Panc1 (cell line): ENCODE results near the gene GNPTG. TPM values are rescaled to one million over a fixed set of nuclear protein-coding genes. Genes with fewer than 3 reads are reported as not detected.

Source experiments
- ATAC-seq: fragments of 200-7000 bp; cut with Tn5 transposase; 2 replicates; pipeline ENCODE4 v1.9.1; 2020; ENCODE audit warnings: mild to moderate bottlenecking, moderate library complexity
- BruUV-seq: library from RNA; stranded (reverse); fragments of 400-500 nt; replicated peaks from 2 replicates; lab custom pipeline; 2021; lab: Mats Ljungman, UMichigan
- CTCF ChIA-PET: fragments of 300-600 bp; sonication (Branson Sonifier 250); formaldehyde crosslinking; loops from one replicate; lab custom pipeline; 2022; ENCODE audit warnings: antibody characterized with exemption; lab: Charles Lee
- POLR2A ChIA-PET: fragments of 300-600 bp; sonication (Branson Sonifier 250); formaldehyde crosslinking; loops from one replicate; lab custom pipeline; 2022; ENCODE audit warnings: antibody characterized with exemption; lab: Charles Lee
- DNase-seq: peaks from one replicate; pipeline ENCODE4 v3.0.0-alpha.2; 2010; ENCODE audit warnings: low read depth, low spot score
- H3K27ac ChIP-seq: 2 replicates; pipeline ENCODE4 v1.5.1; 2011; ENCODE audit warnings: mild to moderate bottlenecking, low read length, inconsistent platforms
- H3K27me3 ChIP-seq: fragments of 200-500 bp; sonication (Bioruptor generic); 2 replicates; pipeline ENCODE4 v1.6.0; 2014; ENCODE audit warnings: low read length, inconsistent platforms; ENCODE audit not compliant: control insufficient read depth, insufficient read depth
- H3K36me3 ChIP-seq: fragments of 200-500 bp; sonication (Bioruptor generic); 2 replicates; pipeline ENCODE4 v1.5.1; 2014; ENCODE audit warnings: inconsistent platforms, mild to moderate bottlenecking, low read length, moderate library complexity; ENCODE audit not compliant: control insufficient read depth, insufficient read depth
- H3K4me1 ChIP-seq: 2 replicates; pipeline ENCODE4 v1.5.1; 2011; ENCODE audit warnings: inconsistent platforms, mild to moderate bottlenecking, low read length, moderate library complexity; ENCODE audit not compliant: control insufficient read depth, insufficient read depth
- H3K4me3 ChIP-seq, 2 experiments: 2 replicates each; pipeline ENCODE4 v1.5.1; 2011 to 2012; ENCODE audit warnings: low read depth in 2 of 2, low read length in 2 of 2, mild to moderate bottlenecking in 2 of 2, inconsistent platforms in 1 of 2, moderate library complexity in 1 of 2
- H3K9me3 ChIP-seq: fragments of 200-500 bp; sonication (Bioruptor generic); 2 replicates; pipeline ENCODE4 v1.5.1; 2014; ENCODE audit warnings: low read depth, mild to moderate bottlenecking, inconsistent platforms, low read length, moderate library complexity; ENCODE audit not compliant: control insufficient read depth, insufficient read depth
- POLR2AphosphoS5 ChIP-seq: IDR thresholded peaks from 2 replicates; pipeline ENCODE4 v1.6.1; 2012; ENCODE audit warnings: mild to moderate bottlenecking, low read depth, low read length, moderate library complexity
- SIN3A ChIP-seq: IDR thresholded peaks from 2 replicates; pipeline ENCODE4 v1.6.1; 2012; ENCODE audit warnings: low read depth, mild to moderate bottlenecking, low read length, moderate library complexity, borderline replicate concordance; ENCODE audit not compliant: insufficient read depth
- TCF7L2 ChIP-seq: IDR thresholded peaks from 2 replicates; pipeline ENCODE4 v1.6.1; 2011; ENCODE audit warnings: mild to moderate bottlenecking, low read depth, low read length, inconsistent platforms
- in situ Hi-C: cut with HindIII; loops from 2 replicates; pipeline ENCODE4 v1.10.0; 2016; ENCODE audit warnings: low sequenced_read_pairs, low pct_unique_long_range_greater_than_20kb
- intact Hi-C: fragments of 100-400 bp; cut with micrococcal nuclease; formaldehyde crosslinking; loops from one replicate; pipeline ENCODE4 v1.10.0; 2022; ENCODE audit not compliant: unreplicated experiment
- total RNA-seq: library from RNA; stranded (reverse); gene quantifications from one replicate; pipeline ENCODE4 v1.2.1, GENCODE V29; 2021; ENCODE audit not compliant: unreplicated experiment
- TF ChIP-seq, protein P1 (sequence below), 2 experiments: IDR thresholded peaks; 2 replicates each; pipeline ENCODE4 v1.6.1; 2011 to 2012; ENCODE audit warnings: low read depth in 2 of 2, control low read depth in 1 of 2, low read length in 1 of 2, mild to moderate bottlenecking in 1 of 2, moderate library complexity in 1 of 2; ENCODE audit not compliant: insufficient read depth in 1 of 2
- TF ChIP-seq, protein P2 (sequence below): fragments of 450-650 bp; IDR thresholded peaks from 2 replicates; pipeline ENCODE4 v1.5.1; 2017; ENCODE audit warnings: mild to moderate bottlenecking

The GNPTG gene
- total RNA-seq, 1 experiment from 2014 or later, result 62.5 TPM

DNA sequence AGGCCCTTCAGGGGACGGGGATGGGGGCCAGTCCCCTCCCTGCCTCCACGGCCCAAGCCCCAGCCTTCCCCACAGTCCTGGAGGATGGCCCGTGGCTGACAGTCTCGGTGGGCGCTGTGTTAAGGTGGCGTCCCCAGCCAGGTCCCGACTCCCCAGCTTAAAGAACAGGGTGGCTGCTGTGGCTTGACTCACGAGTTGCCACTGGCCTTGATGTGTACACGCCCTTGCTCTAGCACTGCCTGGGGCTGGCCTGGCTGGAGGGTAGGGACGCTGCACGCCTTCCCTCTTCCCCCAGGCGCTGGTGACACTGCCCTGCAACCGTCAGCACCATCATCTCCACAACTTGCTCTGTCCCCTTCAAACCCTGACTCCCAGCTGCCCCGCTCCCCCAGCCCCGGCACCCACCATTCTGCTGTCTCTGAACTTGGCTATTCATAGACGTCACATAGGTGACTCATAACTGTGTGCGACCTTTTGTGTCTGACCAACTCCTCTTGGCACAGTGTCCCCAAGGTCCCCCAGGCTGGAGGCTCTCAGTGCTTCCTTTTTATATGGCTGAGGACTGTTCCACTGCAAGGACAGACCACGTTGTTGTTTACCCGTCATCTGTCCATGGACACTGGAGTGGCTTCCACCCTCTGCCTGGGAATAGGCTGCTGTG lies 6.3 kb downstream of the GNPTG start:
- DNase-seq, result no peak
- ChIA-PET POLR2A (no interaction called here), CTCF (no interaction called here)
- ATAC-seq, result peak; percentile 83
- H3K9me3 ChIP-seq, result no peaks in the 10 kb centered on the region
- TF ChIP-seq, protein P1, sequence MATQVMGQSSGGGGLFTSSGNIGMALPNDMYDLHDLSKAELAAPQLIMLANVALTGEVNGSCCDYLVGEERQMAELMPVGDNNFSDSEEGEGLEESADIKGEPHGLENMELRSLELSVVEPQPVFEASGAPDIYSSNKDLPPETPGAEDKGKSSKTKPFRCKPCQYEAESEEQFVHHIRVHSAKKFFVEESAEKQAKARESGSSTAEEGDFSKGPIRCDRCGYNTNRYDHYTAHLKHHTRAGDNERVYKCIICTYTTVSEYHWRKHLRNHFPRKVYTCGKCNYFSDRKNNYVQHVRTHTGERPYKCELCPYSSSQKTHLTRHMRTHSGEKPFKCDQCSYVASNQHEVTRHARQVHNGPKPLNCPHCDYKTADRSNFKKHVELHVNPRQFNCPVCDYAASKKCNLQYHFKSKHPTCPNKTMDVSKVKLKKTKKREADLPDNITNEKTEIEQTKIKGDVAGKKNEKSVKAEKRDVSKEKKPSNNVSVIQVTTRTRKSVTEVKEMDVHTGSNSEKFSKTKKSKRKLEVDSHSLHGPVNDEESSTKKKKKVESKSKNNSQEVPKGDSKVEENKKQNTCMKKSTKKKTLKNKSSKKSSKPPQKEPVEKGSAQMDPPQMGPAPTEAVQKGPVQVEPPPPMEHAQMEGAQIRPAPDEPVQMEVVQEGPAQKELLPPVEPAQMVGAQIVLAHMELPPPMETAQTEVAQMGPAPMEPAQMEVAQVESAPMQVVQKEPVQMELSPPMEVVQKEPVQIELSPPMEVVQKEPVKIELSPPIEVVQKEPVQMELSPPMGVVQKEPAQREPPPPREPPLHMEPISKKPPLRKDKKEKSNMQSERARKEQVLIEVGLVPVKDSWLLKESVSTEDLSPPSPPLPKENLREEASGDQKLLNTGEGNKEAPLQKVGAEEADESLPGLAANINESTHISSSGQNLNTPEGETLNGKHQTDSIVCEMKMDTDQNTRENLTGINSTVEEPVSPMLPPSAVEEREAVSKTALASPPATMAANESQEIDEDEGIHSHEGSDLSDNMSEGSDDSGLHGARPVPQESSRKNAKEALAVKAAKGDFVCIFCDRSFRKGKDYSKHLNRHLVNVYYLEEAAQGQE (IDR thresholded peaks at IDR 0.05; ENCODE audit: insufficient read depth in 1 of 2, low read depth in 2 of 2, low read length in 1 of 2), result no peak
- TF ChIP-seq, protein P2, sequence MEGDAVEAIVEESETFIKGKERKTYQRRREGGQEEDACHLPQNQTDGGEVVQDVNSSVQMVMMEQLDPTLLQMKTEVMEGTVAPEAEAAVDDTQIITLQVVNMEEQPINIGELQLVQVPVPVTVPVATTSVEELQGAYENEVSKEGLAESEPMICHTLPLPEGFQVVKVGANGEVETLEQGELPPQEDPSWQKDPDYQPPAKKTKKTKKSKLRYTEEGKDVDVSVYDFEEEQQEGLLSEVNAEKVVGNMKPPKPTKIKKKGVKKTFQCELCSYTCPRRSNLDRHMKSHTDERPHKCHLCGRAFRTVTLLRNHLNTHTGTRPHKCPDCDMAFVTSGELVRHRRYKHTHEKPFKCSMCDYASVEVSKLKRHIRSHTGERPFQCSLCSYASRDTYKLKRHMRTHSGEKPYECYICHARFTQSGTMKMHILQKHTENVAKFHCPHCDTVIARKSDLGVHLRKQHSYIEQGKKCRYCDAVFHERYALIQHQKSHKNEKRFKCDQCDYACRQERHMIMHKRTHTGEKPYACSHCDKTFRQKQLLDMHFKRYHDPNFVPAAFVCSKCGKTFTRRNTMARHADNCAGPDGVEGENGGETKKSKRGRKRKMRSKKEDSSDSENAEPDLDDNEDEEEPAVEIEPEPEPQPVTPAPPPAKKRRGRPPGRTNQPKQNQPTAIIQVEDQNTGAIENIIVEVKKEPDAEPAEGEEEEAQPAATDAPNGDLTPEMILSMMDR, result no peak
- TF ChIP-seq SIN3A (no peak), POLR2AphosphoS5 (0 out of 2 replicates have a peak, but pooled peaks have one; percentile 28)
- H3K4me1 ChIP-seq, result peaks cover 29% of the 10 kb centered on the region
- peaks cover 5% of the 10 kb centered on the region for H3K36me3 ChIP-seq
- intact Hi-C loops, result no loop called here
- H3K27me3 ChIP-seq, result no peaks in the 10 kb centered on the region
- BruUV-seq, result no TSS peak
- H3K27ac ChIP-seq, result peak overlapping the region; percentile 39
- no peak overlapping the region for H3K4me3 ChIP-seq
- in situ Hi-C loops, result no loop called here

DNA sequence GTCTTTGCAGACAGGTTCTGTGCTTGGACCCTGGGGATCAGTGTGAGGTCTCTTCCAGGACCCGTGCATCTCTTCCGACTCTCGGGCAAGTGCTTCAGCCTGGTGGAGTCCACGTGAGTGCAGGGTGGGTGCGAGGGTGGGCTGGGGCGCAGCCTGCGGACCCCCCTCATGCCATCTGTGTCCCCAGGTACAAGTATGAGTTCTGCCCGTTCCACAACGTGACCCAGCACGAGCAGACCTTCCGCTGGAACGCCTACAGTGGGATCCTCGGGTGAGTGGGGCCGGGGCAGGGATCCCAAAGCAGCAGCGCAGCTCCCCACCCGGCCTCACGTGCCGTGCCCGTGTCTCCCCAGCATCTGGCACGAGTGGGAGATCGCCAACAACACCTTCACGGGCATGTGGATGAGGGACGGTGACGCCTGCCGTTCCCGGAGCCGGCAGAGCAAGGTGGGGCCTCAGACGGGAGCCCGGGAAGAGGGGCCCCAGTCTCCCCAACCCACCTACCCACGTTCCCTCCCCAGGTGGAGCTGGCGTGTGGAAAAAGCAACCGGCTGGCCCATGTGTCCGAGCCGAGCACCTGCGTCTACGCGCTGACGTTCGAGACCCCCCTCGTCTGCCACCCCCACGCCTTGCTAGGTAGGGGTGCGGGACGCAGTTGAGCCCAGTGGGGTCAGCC lies 10.1 kb downstream of the GNPTG start:
- ChIA-PET POLR2A (interaction anchor here (0.7 kb wide), 2 partner anchors 17 to 47 kb away, joined by 13 to 15 read pairs; no protein-coding TSS in a partner anchor), CTCF (no interaction called here)
- TF ChIP-seq SIN3A, result no peak
- TF ChIP-seq TCF7L2, result no peak
- no peak for TF ChIP-seq POLR2AphosphoS5
- no peak overlapping the region for H3K4me3 ChIP-seq
- H3K9me3 ChIP-seq, result no peaks in the 10 kb centered on the region
- ATAC-seq (no peak), DNase-seq (no peak)
- peaks cover 20% of the 10 kb centered on the region for H3K4me1 ChIP-seq
- intact Hi-C loops, result no loop called here
- H3K27ac ChIP-seq, result no peak overlapping the region
- no peaks in the 10 kb centered on the region for H3K27me3 ChIP-seq
- BruUV-seq, result no TSS peak
- in situ Hi-C loops, result no loop called here
- H3K36me3 ChIP-seq, result peaks cover 6% of the 10 kb centered on the region
